K562 (cell line): ENCODE measurements around the gene B3GALT4. TPM values are rescaled to one million over a fixed set of nuclear protein-coding genes. Genes with fewer than 3 reads are reported as not detected.

ENCODE experiments used
- BCOR ChIP-seq: fragments of 450-650 bp; IDR thresholded peaks from 2 replicates; pipeline ENCODE4 v1.6.1; 2016
- CC2D1A ChIP-seq: fragments of 450-650 bp; IDR thresholded peaks from 2 replicates; pipeline ENCODE4 v1.6.1; 2017; ENCODE audit warnings: mild to moderate bottlenecking
- GATA2 ChIP-seq: sonication (generic); formaldehyde crosslinking; IDR thresholded peaks from 2 replicates; pipeline ENCODE4 v1.4.0; 2020; ENCODE audit warnings: mild to moderate bottlenecking, missing genetic modification reagents
- KLF13 ChIP-seq: fragments of 450-650 bp; IDR thresholded peaks from 2 replicates; pipeline ENCODE4 v1.6.1; 2016; ENCODE audit warnings: missing genetic modification characterization, low read depth, mild to moderate bottlenecking, missing compliant biosample characterization, moderate library complexity, borderline replicate concordance
- MCM2 ChIP-seq: fragments of 450-650 bp; IDR thresholded peaks from 2 replicates; pipeline ENCODE4 v1.6.1; 2017; ENCODE audit warnings: low read depth, mild to moderate bottlenecking
- TCF3 ChIP-seq: sonication (generic); formaldehyde crosslinking; IDR thresholded peaks from 2 replicates; pipeline ENCODE4 v1.4.0; 2020; ENCODE audit warnings: mild to moderate bottlenecking, missing genetic modification reagents
- TCF7L2 ChIP-seq: fragments of 150-350 bp; IDR thresholded peaks from 2 replicates; pipeline ENCODE4 v1.6.1; 2016; ENCODE audit warnings: low read depth, mild to moderate bottlenecking, low read length, moderate library complexity
- ZNF780A ChIP-seq: fragments of 250-450 bp; sonication (Bioruptor Pico); IDR thresholded peaks from 2 replicates; pipeline ENCODE4 v1.5.0; 2021; ENCODE audit warnings: mild to moderate bottlenecking
- polyA plus RNA-seq, 8 experiments: library from polyadenylated mRNA; depleted of rRNA in 4 of 8; stranded (reverse) in 5 of 8; unstranded in 3 of 8; fragments of >200 nt; fragmentation: Nextera tagmentation in 2 of 8; fragmentation: Illumina TruSeq in 1 of 8; extraction: Ambion mirVana in 2 of 8; extraction: Trizol in 1 of 8; gene quantifications; 2 replicates each; pipeline versions ENCODE4 v1.2.1 to v1.2.3, GENCODE V29; 2011 to 2014; ENCODE audit warnings: inconsistent platforms in 1 of 8, missing spikeins in 1 of 8
- total RNA-seq, 7 experiments: library from RNA; depleted of rRNA in 6 of 7; stranded (reverse); fragments of >200 nt in 6 of 7; fragmentation: Illumina TruSeq in 2 of 7; extraction: Trizol in 2 of 7; gene quantifications; 2 replicates each; pipeline versions ENCODE4 v1.2.1 to v1.2.3, GENCODE V29; 2011 to 2021; ENCODE audit warnings: low replicate concordance in 1 of 7
- TF ChIP-seq, protein P1 (sequence below): fragments of 250-450 bp; sonication (Bioruptor Pico); IDR thresholded peaks from 2 replicates; pipeline ENCODE4 v1.5.0; 2021
- TF ChIP-seq, protein P2 (sequence below): fragments of 450-650 bp; IDR thresholded peaks from 2 replicates; pipeline ENCODE4 v1.6.1; 2014; ENCODE audit warnings: low read depth, mild to moderate bottlenecking, moderate library complexity, borderline replicate concordance
- TF ChIP-seq, protein P3 (sequence below): sonication (generic); formaldehyde crosslinking; IDR thresholded peaks from 2 replicates; pipeline ENCODE4 v1.8.0; 2022; ENCODE audit warnings: mild to moderate bottlenecking, missing genetic modification reagents, borderline replicate concordance
- TF ChIP-seq, protein P4 (sequence below): fragments of 450-650 bp; IDR thresholded peaks from 2 replicates; pipeline ENCODE4 v1.6.1; 2018; ENCODE audit not compliant: partially characterized antibody

Gene B3GALT4
- total and polyA plus RNA-seq, 9 of the 15 experiments (the other 6 are each of a cell fraction or from before 2014, with no cell fraction given): 0.11 to 1.3 (median 0.53) TPM; not detected in 1

DNA sequence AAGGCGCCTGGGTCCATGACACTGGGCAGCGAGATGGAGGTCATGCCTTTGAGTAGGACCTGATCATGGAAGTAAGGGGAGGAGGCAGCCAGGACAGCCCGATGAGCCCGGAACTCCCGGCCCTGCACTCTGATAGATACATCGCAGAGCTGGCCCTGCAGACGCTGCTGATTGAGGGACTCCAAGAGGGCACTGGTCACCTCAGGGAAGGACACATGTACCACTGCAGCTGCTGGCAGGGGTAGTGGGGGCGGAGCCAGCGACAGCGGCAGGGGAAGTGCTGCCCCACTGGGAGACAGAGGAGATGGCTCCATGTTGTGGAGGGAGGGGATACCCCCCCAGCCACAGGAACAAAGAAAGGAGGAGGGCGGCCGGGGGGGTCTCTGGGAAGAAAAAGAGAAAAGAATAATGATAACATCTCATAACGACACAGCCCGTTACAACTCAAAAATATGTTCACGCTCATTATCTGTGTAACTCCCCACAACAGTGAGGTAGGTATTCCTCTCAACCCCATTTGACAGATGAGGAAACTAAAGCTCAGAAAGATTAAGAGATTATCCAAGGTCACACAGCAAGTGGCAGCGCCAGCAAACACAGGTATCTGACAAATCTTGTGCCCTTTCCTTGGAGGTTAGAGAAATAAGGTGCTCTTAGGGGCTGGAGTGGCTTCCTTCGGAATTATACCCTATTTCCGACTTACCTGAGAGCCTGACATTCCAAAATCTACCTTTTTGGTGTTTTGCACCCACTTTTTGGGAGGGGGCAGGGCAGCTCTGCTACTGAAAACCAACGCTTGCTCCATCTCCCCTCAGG lies 39.9 kb downstream of the B3GALT4 start (continued):
- TF ChIP-seq KLF13 (peak; percentile 80; the same call in 1 of the 2 replicates), ZNF780A (CRISPR knock-in tag) (no peak), GATA2 (CRISPR knock-in tag) (peak; percentile 84), BCOR (peak; percentile 88), TCF3 (CRISPR knock-in tag) (no peak), CC2D1A (no peak), TCF7L2 (no peak), MCM2 (no peak)
- TF ChIP-seq, protein P1, sequence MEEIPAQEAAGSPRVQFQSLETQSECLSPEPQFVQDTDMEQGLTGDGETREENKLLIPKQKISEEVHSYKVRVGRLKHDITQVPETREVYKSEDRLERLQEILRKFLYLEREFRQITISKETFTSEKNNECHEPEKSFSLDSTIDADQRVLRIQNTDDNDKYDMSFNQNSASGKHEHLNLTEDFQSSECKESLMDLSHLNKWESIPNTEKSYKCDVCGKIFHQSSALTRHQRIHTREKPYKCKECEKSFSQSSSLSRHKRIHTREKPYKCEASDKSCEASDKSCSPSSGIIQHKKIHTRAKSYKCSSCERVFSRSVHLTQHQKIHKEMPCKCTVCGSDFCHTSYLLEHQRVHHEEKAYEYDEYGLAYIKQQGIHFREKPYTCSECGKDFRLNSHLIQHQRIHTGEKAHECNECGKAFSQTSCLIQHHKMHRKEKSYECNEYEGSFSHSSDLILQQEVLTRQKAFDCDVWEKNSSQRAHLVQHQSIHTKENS (CRISPR knock-in tag): no peak
- TF ChIP-seq, protein P2, sequence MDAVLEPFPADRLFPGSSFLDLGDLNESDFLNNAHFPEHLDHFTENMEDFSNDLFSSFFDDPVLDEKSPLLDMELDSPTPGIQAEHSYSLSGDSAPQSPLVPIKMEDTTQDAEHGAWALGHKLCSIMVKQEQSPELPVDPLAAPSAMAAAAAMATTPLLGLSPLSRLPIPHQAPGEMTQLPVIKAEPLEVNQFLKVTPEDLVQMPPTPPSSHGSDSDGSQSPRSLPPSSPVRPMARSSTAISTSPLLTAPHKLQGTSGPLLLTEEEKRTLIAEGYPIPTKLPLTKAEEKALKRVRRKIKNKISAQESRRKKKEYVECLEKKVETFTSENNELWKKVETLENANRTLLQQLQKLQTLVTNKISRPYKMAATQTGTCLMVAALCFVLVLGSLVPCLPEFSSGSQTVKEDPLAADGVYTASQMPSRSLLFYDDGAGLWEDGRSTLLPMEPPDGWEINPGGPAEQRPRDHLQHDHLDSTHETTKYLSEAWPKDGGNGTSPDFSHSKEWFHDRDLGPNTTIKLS: no peak
- TF ChIP-seq, protein P3, sequence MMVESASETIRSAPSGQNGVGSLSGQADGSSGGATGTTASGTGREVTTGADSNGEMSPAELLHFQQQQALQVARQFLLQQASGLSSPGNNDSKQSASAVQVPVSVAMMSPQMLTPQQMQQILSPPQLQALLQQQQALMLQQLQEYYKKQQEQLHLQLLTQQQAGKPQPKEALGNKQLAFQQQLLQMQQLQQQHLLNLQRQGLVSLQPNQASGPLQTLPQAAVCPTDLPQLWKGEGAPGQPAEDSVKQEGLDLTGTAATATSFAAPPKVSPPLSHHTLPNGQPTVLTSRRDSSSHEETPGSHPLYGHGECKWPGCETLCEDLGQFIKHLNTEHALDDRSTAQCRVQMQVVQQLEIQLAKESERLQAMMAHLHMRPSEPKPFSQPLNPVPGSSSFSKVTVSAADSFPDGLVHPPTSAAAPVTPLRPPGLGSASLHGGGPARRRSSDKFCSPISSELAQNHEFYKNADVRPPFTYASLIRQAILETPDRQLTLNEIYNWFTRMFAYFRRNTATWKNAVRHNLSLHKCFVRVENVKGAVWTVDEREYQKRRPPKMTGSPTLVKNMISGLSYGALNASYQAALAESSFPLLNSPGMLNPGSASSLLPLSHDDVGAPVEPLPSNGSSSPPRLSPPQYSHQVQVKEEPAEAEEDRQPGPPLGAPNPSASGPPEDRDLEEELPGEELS (CRISPR knock-in tag): no peak
- TF ChIP-seq, protein P4, sequence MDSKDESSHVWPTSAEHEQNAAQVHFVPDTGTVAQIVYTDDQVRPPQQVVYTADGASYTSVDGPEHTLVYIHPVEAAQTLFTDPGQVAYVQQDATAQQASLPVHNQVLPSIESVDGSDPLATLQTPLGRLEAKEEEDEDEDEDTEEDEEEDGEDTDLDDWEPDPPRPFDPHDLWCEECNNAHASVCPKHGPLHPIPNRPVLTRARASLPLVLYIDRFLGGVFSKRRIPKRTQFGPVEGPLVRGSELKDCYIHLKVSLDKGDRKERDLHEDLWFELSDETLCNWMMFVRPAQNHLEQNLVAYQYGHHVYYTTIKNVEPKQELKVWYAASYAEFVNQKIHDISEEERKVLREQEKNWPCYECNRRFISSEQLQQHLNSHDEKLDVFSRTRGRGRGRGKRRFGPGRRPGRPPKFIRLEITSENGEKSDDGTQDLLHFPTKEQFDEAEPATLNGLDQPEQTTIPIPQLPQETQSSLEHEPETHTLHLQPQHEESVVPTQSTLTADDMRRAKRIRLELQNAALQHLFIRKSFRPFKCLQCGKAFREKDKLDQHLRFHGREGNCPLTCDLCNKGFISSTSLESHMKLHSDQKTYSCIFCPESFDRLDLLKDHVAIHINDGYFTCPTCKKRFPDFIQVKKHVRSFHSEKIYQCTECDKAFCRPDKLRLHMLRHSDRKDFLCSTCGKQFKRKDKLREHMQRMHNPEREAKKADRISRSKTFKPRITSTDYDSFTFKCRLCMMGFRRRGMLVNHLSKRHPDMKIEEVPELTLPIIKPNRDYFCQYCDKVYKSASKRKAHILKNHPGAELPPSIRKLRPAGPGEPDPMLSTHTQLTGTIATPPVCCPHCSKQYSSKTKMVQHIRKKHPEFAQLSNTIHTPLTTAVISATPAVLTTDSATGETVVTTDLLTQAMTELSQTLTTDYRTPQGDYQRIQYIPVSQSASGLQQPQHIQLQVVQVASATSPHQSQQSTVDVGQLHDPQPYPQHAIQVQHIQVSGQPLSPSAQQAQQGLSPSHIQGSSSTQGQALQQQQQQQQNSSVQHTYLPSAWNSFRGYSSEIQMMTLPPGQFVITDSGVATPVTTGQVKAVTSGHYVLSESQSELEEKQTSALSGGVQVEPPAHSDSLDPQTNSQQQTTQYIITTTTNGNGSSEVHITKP: peak; percentile 25
- TF ChIP-seq, all 486 proteins: peak for 14
